Common myeloid progenitor, CD34-positive (primary cell): ENCODE results near the gene TPM2.

Experiments
- CTCF ChIA-PET: fragments of 350-600 bp; sonication (Branson Sonifier 250); formaldehyde crosslinking; loops from one replicate; lab custom pipeline; 2021; ENCODE audit warnings: antibody characterized with exemption; lab: Charles Lee
- POLR2A ChIA-PET: fragments of 350-600 bp; sonication (Branson Sonifier 250); formaldehyde crosslinking; loops from one replicate; lab custom pipeline; 2021; ENCODE audit warnings: antibody characterized with exemption; lab: Charles Lee
- DNase-seq, 3 donors: peaks; one replicate each; pipeline versions ENCODE4 v3.0.0 to v3.0.0-alpha.2; 2013
- H3K27ac ChIP-seq, 2 experiments: 1 replicate in 1 of 2; 2 replicates in 1 of 2; pipeline ENCODE4 v1.7.0; 2013; ENCODE audit warnings: inconsistent platforms in 2 of 2, low read length in 2 of 2, mild to moderate bottlenecking in 2 of 2, low read depth in 1 of 2, moderate library complexity in 1 of 2; ENCODE audit not compliant: severe bottlenecking in 2 of 2, insufficient read depth in 1 of 2, poor library complexity in 1 of 2
- H3K27me3 ChIP-seq, 5 experiments: replicated peaks in 2 of 5; 1 replicate in 3 of 5; 2 replicates in 2 of 5; pipeline versions ENCODE4 v1.6.1 to v1.7.0; 2013; ENCODE audit warnings: low read length in 4 of 5, mild to moderate bottlenecking in 2 of 5, moderate library complexity in 2 of 5, inconsistent platforms in 1 of 5; ENCODE audit not compliant: insufficient read depth in 5 of 5, control insufficient read depth in 4 of 5
- H3K36me3 ChIP-seq, 4 experiments: 1 replicate in 2 of 4; 2 replicates in 2 of 4; pipeline versions ENCODE4 v1.6.1 to v1.7.0; 2013; ENCODE audit warnings: low read length in 3 of 4, control low read depth in 1 of 4, mild to moderate bottlenecking in 1 of 4; ENCODE audit not compliant: control insufficient read depth in 4 of 4, insufficient read depth in 4 of 4
- H3K4me1 ChIP-seq, 4 experiments: 1 replicate in 3 of 4; 2 replicates in 1 of 4; pipeline versions ENCODE4 v1.6.1 to v1.7.1; 2013; ENCODE audit warnings: low read length in 3 of 4, mild to moderate bottlenecking in 3 of 4, control low read depth in 1 of 4, inconsistent platforms in 1 of 4, moderate library complexity in 1 of 4; ENCODE audit not compliant: control insufficient read depth in 4 of 4, insufficient read depth in 4 of 4; ENCODE audit errors: control extremely low read depth in 1 of 4
- H3K4me3 ChIP-seq, 7 experiments: 1 replicate in 4 of 7; 2 replicates in 3 of 7; pipeline versions ENCODE4 v1.5.1 to v1.7.0; 2013; ENCODE audit warnings: mild to moderate bottlenecking in 7 of 7, low read length in 6 of 7, moderate library complexity in 6 of 7, inconsistent platforms in 2 of 7, low read depth in 2 of 7, control low read depth in 1 of 7; ENCODE audit not compliant: insufficient read depth in 4 of 7, control insufficient read depth in 1 of 7; ENCODE audit errors: extremely low read depth in 1 of 7
- H3K9me3 ChIP-seq, 5 experiments: 1 replicate in 4 of 5; 2 replicates in 1 of 5; pipeline versions ENCODE4 v1.6.1 to v1.7.1; 2013; ENCODE audit warnings: low read length in 4 of 5, mild to moderate bottlenecking in 2 of 5, inconsistent platforms in 1 of 5, low read depth in 1 of 5, moderate library complexity in 1 of 5; ENCODE audit not compliant: control insufficient read depth in 4 of 5, insufficient read depth in 2 of 5; ENCODE audit errors: control extremely low read depth in 1 of 5
- WGBS: methylation state at CpG from one replicate; pipeline ENCODE4 v1.1.5; 2013; ENCODE audit not compliant: insufficient coverage; 5-methylcytosine and 5-hydroxymethylcytosine counted together

The TPM2 gene

GRCh38 chr9:35658968-35659220 lies 30.8 kb downstream of the TPM2 start:
- peaks cover 11 to 68% (median 44%) of the 10 kb centered on the region in 4 experiments for H3K4me1 ChIP-seq
- 7% methylated on average over 2 of the region's 2 CpGs for WGBS
- no peaks in the 10 kb centered on the region for H3K9me3 ChIP-seq
- POLR2A ChIA-PET: interaction anchor here (1.3 kb wide), 1 partner anchor 16 kb away, joined by 3 read pairs; no protein-coding TSS in a partner anchor
- H3K27me3 ChIP-seq: no peaks in the 10 kb centered on the region
- H3K4me3 ChIP-seq: peak overlapping the region; percentile 81 to 89 (median 84)
- H3K36me3 ChIP-seq: peaks cover 0 to 23% (median 5%) of the 10 kb centered on the region in 4 experiments
- peak overlapping the region in 1 of 2 experiments; percentile 100 for H3K27ac ChIP-seq
- no peak for DNase-seq
- CTCF ChIA-PET: interaction anchor here (0.6 to 12.8 kb wide), 12 partner anchors 11 to 145 kb away, joined by 3 to 117 read pairs (median 6); partner anchors contain the start of genes CD72, CREB3, TLN1 and TPM2

GRCh38 chr9:35658137-35658967 lies 31.4 kb downstream of the TPM2 start, which contains the start of gene CCDC107:
TSS of gene CCDC107 (plus strand) at chr9:35658292. CDS start at chr9:35658380, 88 bp downstream.
- WGBS: under 1% methylated on average over 50 of the region's 67 CpGs
- Histone ChIP-seq H3K27me3 (no peaks in the 10 kb centered on the region), H3K27ac (peak within 1 kb of the TSS; percentile 100), H3K9me3 (no peaks in the 10 kb centered on the region), H3K4me3 (peak within 1 kb of the TSS; percentile 81 to 89 (median 84)), H3K4me1 (peaks cover 11 to 62% (median 44%) of the 10 kb centered on the region in 4 experiments), H3K36me3 (peaks cover 0 to 23% (median 5%) of the 10 kb centered on the region in 4 experiments)
- ChIA-PET CTCF (interaction anchor here (0.5 to 12.8 kb wide), 18 partner anchors 11 to 1303 kb away, joined by 3 to 117 read pairs (median 6); partner anchors contain the start of genes CD72, CREB3, TLN1 and TPM2), POLR2A (interaction anchor here (0.8 to 2.1 kb wide), 5 partner anchors 8 to 70 kb away, joined by 3 to 14 read pairs (median 3); no protein-coding TSS in a partner anchor)
- DNase-seq: peak; percentile 84 to 92 (median 89)

- H3K4me1 ChIP-seq: peaks cover 11 to 55% (median 40%) of the 10 kb centered on the region in 4 experiments
Measured at GRCh38 chr9:35657546-35658136, 32.1 kb downstream of the TPM2 start, which contains the start of gene RMRP. TSS of gene RMRP (minus strand) at chr9:35658019.

GRCh38 chr9:35656831-35657545 lies 32.7 kb downstream of the TPM2 start:
- Histone ChIP-seq H3K27me3 (no peaks in the 10 kb centered on the region), H3K4me1 (peaks cover 11 to 49% (median 34%) of the 10 kb centered on the region in 4 experiments), H3K4me3 (peak overlapping the region in 5 of 7 experiments; percentile 49 to 89 (median 84)), H3K9me3 (no peaks in the 10 kb centered on the region), H3K36me3 (peaks cover 0 to 12% (median 5%) of the 10 kb centered on the region in 4 experiments), H3K27ac (peak overlapping the region; percentile 100)
- ChIA-PET POLR2A (interaction anchor here (1.1 to 2.1 kb wide), 2 partner anchors 10 to 71 kb away, joined by 4 to 14 read pairs; no protein-coding TSS in a partner anchor), CTCF (interaction anchor here (1.0 to 12.8 kb wide), 12 partner anchors 10 to 178 kb away, joined by 3 to 117 read pairs (median 7); partner anchors contain the start of genes CD72, CREB3 and TLN1)
- peak in 1 of 3 donors; percentile 28 for DNase-seq
- 43% methylated on average over 24 of the region's 25 CpGs for WGBS

More at GRCh38 chr9:35657546-35658136, 32.1 kb downstream of the TPM2 start, which contains the start of gene RMRP:
- ChIA-PET CTCF (interaction anchor here (0.5 to 12.8 kb wide), 19 partner anchors 10 to 1302 kb away, joined by 3 to 117 read pairs (median 6); partner anchors contain the start of genes CD72, CREB3, TLN1 and TPM2), POLR2A (interaction anchor here (0.8 to 2.1 kb wide), 5 partner anchors 9 to 71 kb away, joined by 3 to 14 read pairs (median 3); no protein-coding TSS in a partner anchor)
- Histone ChIP-seq H3K36me3 (peaks cover 0 to 18% (median 5%) of the 10 kb centered on the region in 4 experiments), H3K4me3 (peak within 1 kb of the TSS; percentile 81 to 89 (median 84)), H3K9me3 (no peaks in the 10 kb centered on the region), H3K27me3 (no peaks in the 10 kb centered on the region), H3K27ac (peak within 1 kb of the TSS; percentile 100)
- 0% methylated on average over 42 of the region's 42 CpGs for WGBS
- peak; percentile 95 to 99 (median 96) for DNase-seq

GRCh38 chr9:35656348-35656747 lies 33.4 kb downstream of the TPM2 start:
- H3K27ac ChIP-seq: no peak overlapping the region
- POLR2A ChIA-PET: interaction anchor here (2.1 kb wide), 1 partner anchor 9 kb away, joined by 14 read pairs; no protein-coding TSS in a partner anchor

GRCh38 chr9:35653611-35654010 lies 36.1 kb downstream of the TPM2 start:
- CTCF ChIA-PET: interaction anchor here (1.1 kb wide), 1 partner anchor 8 kb away, joined by 4 read pairs; no protein-coding TSS in a partner anchor
- no peak overlapping the region for H3K27ac ChIP-seq
- H3K9me3 ChIP-seq: no peaks in the 10 kb centered on the region
- H3K36me3 ChIP-seq: no peaks in the 10 kb centered on the region
- H3K27me3 ChIP-seq: no peaks in the 10 kb centered on the region
- H3K4me3 ChIP-seq: no peak overlapping the region
- 100% methylated on average over 1 of the region's 2 CpGs for WGBS
- H3K4me1 ChIP-seq: peaks cover 2 to 45% (median 30%) of the 10 kb centered on the region in 4 experiments
- POLR2A ChIA-PET: no interaction called here
- DNase-seq: no peak

More at GRCh38 chr9:35656348-35656747, 33.4 kb downstream of the TPM2 start:
- CTCF ChIA-PET: interaction anchor here (0.7 to 12.8 kb wide), 9 partner anchors 8 to 177 kb away, joined by 3 to 117 read pairs (median 8); partner anchors contain the start of genes ARHGEF39, CD72, CREB3 and TLN1
- Histone ChIP-seq H3K36me3 (peaks cover 0 to 12% (median 5%) of the 10 kb centered on the region in 4 experiments), H3K27me3 (no peaks in the 10 kb centered on the region), H3K9me3 (no peaks in the 10 kb centered on the region), H3K4me3 (peak overlapping the region in 1 of 7 experiments; percentile 25), H3K4me1 (peaks cover 8 to 42% (median 28%) of the 10 kb centered on the region in 4 experiments)
- 75% methylated on average over 13 of the region's 17 CpGs for WGBS
- peak in 1 of 3 donors; percentile 18 for DNase-seq
